Motor neuron (in vitro differentiated cells): ENCODE results near the gene OGDH. TPM values are rescaled to one million over a fixed set of nuclear protein-coding genes. Genes with fewer than 3 reads are reported as not detected.

Experiments used
- ATAC-seq, 8 experiments: fragments of 200-7000 bp; cut with Tn5 transposase; replicated peaks in 6 of 8; 2 replicates each; pipeline ENCODE4 v1.8.0; 2021; ENCODE audit warnings: mild to moderate bottlenecking in 8 of 8, moderate library complexity in 8 of 8
- H3K27ac ChIP-seq, 2 donors: fragments of 250-450 bp; sonication (Bioruptor Pico); 2 replicates each; pipeline ENCODE4 v1.9.0; 2021; ENCODE audit warnings: antibody characterized with exemption in 2 of 2, mild to moderate bottlenecking in 2 of 2, moderate library complexity in 1 of 2
- H3K4me1 ChIP-seq, 2 donors: fragments of 250-450 bp; sonication (Bioruptor Pico); replicated peaks in 1 of 2; 2 replicates each; pipeline ENCODE4 v1.6.1; 2021; ENCODE audit warnings: antibody characterized with exemption in 2 of 2, mild to moderate bottlenecking in 2 of 2, moderate library complexity in 1 of 2
- H3K4me3 ChIP-seq, 5 donors: fragments of 250-450 bp; sonication (Bioruptor Pico); 2 replicates each; pipeline ENCODE4 v1.9.0; 2021; ENCODE audit warnings: antibody characterized with exemption in 5 of 5, mild to moderate bottlenecking in 5 of 5, moderate library complexity in 4 of 5
- WGBS, 10 experiments: fragments of 450-650 bp; shearing (Covaris generic); methylation state at CpG; one replicate each; pipeline ENCODE4 v1.0.0; 2022; 5-methylcytosine and 5-hydroxymethylcytosine counted together
- in situ Hi-C, 9 experiments: fragments of 400-800 bp; cut with MboI; loops; one replicate each; pipeline ENCODE4 v1.15.0; 2021; ENCODE audit warnings: low sequenced_read_pairs in 9 of 9, low pct_unique_long_range_greater_than_20kb in 2 of 9; ENCODE audit not compliant: unreplicated experiment in 9 of 9
- total RNA-seq, 8 experiments: library from RNA; unstranded; fragments of 300-600 nt; gene quantifications; 2 replicates each; pipeline versions ENCODE4 v1.2.3 to v1.2.4, GENCODE V29; 2022

The OGDH gene
- total RNA-seq, 8 experiments from 2014 or later = 27.1 to 89.0 (median 39.9) TPM

- Histone ChIP-seq H3K4me1 (peaks cover 4 to 5% of the 10 kb centered on the region in 2 donors), H3K27ac (no peak overlapping the region), H3K4me3 (no peak overlapping the region)
- in situ Hi-C loops = no loop called here
- 80 to 90% (median 85%) methylated on average over 1 to 4 of the region's 4 CpGs; no CpG with 5 or more reads in 7 of the 10 experiments for WGBS, 10 experiments
- ATAC-seq = peak in 1 of 8 experiments; percentile 27
These were observed 20.2 kb downstream of the OGDH start for GRCh38 chr7:44626620-44627019.

DNA sequence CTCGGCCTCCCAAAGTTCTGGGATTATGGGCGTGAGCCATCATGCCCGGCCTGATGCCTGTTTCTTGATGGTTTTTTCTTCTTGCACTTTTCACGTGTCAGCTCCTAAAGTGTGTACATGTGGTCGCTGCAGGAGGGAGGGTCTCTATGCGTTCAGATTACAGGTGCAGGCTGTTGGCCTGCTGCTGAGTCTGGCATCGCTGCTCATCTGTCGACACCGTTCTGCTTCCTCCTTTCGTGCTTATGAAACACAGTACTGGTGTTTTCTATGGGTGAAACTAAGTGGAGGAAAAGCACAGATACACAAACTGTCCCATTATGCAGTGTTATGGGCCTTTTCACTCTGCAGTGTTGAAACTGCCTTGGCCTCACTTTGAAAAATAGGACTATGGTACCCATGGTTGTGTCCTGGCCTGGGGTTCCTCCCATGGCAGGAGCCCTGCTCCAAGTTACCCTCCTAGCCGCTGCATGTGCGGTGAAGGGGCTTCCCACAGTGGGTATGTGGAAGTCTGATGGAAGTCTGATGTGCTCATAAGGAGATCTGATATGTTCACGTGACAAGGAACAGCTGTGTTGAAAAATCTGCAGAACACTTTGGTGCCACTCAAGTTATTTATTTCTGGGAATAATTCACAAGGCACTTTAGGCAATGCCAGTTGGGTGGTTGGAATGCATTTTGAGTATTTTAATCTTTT lies 23.5 kb downstream of the OGDH start:
- WGBS, 10 experiments = 78 to 100% (median 90%) methylated on average over 1 to 7 of the region's 13 CpGs; no CpG with 5 or more reads in 3 of the 10 experiments
- H3K4me1 ChIP-seq = peaks cover 4 to 14% of the 10 kb centered on the region in 2 donors
- H3K27ac ChIP-seq = no peak overlapping the region
- H3K4me3 ChIP-seq = no peak overlapping the region
- in situ Hi-C loops = no loop called here
- no peak for ATAC-seq

GRCh38 chr7:44630792-44631457 lies 24.5 kb downstream of the OGDH start:
- H3K4me3 ChIP-seq = no peak overlapping the region
- WGBS, 10 experiments = 55 to 100% (median 77%) methylated on average over 1 to 10 of the region's 11 CpGs
- ATAC-seq = no peak
- H3K27ac ChIP-seq = no peak overlapping the region
- in situ Hi-C loops = no loop called here
- peaks cover 4 to 15% of the 10 kb centered on the region in 2 donors for H3K4me1 ChIP-seq

GRCh38 chr7:44631458-44632115 lies 25.2 kb downstream of the OGDH start:
- ATAC-seq = peak in 2 of 8 experiments; percentile 16 to 34
- in situ Hi-C loops = no loop called here
- WGBS, 10 experiments = 46 to 100% (median 79%) methylated on average over 1 to 6 of the region's 6 CpGs; no CpG with 5 or more reads in 1 of the 10 experiments
- Histone ChIP-seq H3K27ac (no peak overlapping the region), H3K4me3 (no peak overlapping the region), H3K4me1 (peaks cover 4 to 15% of the 10 kb centered on the region in 2 donors)

- H3K27ac ChIP-seq = no peak overlapping the region
- H3K4me1 ChIP-seq = peaks cover 4 to 15% of the 10 kb centered on the region in 2 donors
- WGBS, 10 experiments = 79 to 100% (median 92%) methylated on average over 1 to 2 of the region's 4 CpGs; no CpG with 5 or more reads in 6 of the 10 experiments
- no peak overlapping the region for H3K4me3 ChIP-seq
- in situ Hi-C loops = no loop called here
- no peak for ATAC-seq
These were observed 25.8 kb downstream of the OGDH start for GRCh38 chr7:44632196-44632595.

DNA sequence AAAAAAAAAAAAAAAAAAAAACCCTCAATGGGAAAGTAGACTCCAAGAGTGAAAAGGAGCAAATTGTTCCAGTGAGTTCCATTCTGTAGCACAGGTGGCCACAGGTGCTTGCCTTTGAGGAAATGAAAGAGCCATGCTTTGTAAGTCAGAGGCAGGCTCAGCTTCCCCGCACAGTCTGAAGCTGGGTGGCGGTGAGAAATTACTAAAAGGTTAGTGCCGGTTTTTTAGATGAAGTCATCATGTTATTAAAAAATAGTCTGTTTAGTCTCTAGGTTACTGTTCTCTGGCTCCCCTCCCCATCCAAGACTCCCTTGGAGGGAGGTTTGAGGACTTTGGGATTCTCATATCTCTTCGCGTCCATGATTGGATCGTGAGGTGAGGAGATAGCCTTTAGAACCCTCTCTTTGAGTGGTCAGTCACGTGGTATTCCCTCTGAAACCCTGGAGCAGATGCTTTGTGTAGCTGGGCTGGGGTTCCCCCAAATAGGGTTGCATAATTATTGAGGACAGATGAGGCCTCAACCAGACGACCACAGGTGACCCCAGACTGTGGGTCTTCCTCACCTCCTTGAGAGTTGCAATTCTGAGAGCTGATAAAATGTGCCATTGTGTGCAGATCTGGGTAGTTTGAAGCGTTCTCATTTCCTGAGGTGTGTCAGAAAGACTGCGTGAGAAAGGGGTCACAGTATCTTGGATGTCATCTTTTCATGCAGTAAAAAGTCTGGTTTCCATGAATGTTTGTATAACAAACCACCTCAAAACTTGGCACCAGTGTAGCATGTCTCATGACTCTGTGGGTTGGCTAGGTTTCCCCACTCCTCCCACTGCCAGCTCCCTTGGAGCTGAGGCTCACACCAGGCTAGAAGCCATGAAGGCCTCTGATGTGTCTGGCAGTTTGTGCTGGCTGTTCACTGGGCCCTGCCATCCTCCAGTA lies 27.1 kb downstream of the OGDH start:
- H3K4me3 ChIP-seq = no peak overlapping the region
- in situ Hi-C loops = no loop called here
- 35 to 100% (median 95%) methylated on average over 3 to 7 of the region's 10 CpGs for WGBS, 10 experiments
- no peak overlapping the region for H3K27ac ChIP-seq
- peak in 4 of 8 experiments; percentile 4 to 68 (median 10) for ATAC-seq
- peaks cover 7 to 19% of the 10 kb centered on the region in 2 donors for H3K4me1 ChIP-seq

- Histone ChIP-seq H3K27ac (no peak overlapping the region), H3K4me3 (no peak overlapping the region), H3K4me1 (peaks cover 15 to 27% of the 10 kb centered on the region in 2 donors)
- ATAC-seq = no peak
- 80 to 100% (median 91%) methylated on average over 1 to 5 of the region's 5 CpGs; no CpG with 5 or more reads in 5 of the 10 experiments for WGBS, 10 experiments
- in situ Hi-C loops = no loop called here
These were observed 27.9 kb downstream of the OGDH start for GRCh38 chr7:44634187-44634838.

DNA sequence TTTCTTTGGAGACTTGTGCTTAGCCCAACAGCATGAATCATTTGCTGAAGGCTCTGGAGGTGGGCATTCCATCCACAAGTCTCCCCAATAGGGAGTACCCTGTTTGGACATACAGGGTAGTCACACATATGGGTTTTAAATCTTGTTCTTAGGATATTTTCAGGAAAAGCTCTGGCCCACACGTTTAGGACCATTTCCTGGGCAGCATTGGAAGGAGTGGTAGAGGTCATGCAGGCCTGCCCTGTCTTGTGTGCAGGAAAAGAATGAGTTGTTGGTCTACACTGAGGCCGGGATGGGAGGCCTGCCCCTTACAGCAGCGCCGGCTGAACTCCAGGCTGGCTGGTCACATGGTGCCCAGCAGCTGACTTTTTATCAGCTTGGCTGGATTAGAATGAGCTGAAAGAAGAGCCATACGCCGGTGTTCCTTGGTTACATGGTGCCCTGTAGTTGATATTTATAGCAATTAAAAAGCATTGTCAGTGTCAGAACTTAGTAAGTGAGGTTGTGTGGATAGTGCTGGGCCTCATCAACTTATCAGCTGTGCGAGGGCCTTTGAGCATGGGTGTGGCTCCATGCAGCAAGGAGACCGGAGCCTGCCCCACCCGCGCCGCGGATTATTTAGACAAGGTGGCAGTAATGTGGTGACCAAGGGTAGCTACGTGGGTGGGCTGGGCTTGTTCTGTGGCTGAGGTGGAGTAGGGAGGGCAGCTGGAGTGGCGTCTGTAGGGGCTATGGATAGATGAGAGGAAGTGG lies 28.6 kb downstream of the OGDH start:
- Histone ChIP-seq H3K4me1 (peaks cover 22 to 34% of the 10 kb centered on the region in 2 donors), H3K27ac (peak overlapping the region in 1 of 2 donors; percentile 12), H3K4me3 (no peak overlapping the region)
- in situ Hi-C loops = no loop called here
- WGBS, 10 experiments = 0 to 100% (median 76%) methylated on average over 1 to 7 of the region's 14 CpGs; no CpG with 5 or more reads in 2 of the 10 experiments
- ATAC-seq = peak; percentile 5 to 42 (median 26)

GRCh38 chr7:44636041-44636584 lies 29.7 kb downstream of the OGDH start:
- Histone ChIP-seq H3K27ac (no peak overlapping the region), H3K4me1 (peaks cover 29 to 43% of the 10 kb centered on the region in 2 donors), H3K4me3 (no peak overlapping the region)
- 79 to 100% (median 80%) methylated on average over 1 to 3 of the region's 3 CpGs; no CpG with 5 or more reads in 7 of the 10 experiments for WGBS, 10 experiments
- no peak for ATAC-seq
- in situ Hi-C loops = no loop called here

GRCh38 chr7:44636926-44637325 lies 30.5 kb downstream of the OGDH start:
- H3K4me1 ChIP-seq = peaks cover 25 to 35% of the 10 kb centered on the region in 2 donors

More at GRCh38 chr7:44636926-44637325, 30.5 kb downstream of the OGDH start:
- 82 to 100% (median 100%) methylated on average over 1 to 2 of the region's 2 CpGs; no CpG with 5 or more reads in 3 of the 10 experiments for WGBS, 10 experiments
- Histone ChIP-seq H3K4me3 (no peak overlapping the region), H3K27ac (no peak overlapping the region)
- ATAC-seq = no peak
- in situ Hi-C loops = no loop called here
